Right cardiac atrium (tissue), 5 donors: ENCODE data around the gene SYNJ2. TPM values are rescaled to one million over a fixed set of nuclear protein-coding genes. Genes with fewer than 3 reads are reported as not detected.

Source experiments
- ATAC-seq, 2 donors: fragments of 200-7000 bp; cut with Tn5 transposase; one replicate each; pipeline versions ENCODE4 v1.8.0 to v1.9.1; 2020; ENCODE audit warnings: moderate library complexity in 2 of 2, mild to moderate bottlenecking in 1 of 2
- DNase-seq, 3 donors: peaks; one replicate each; pipeline ENCODE4 v3.0.0-alpha.2; 2020
- H3K27ac ChIP-seq: one replicate; pipeline ENCODE4 v1.5.1; 2013; ENCODE audit warnings: mild to moderate bottlenecking, low read length, control low read depth, moderate library complexity
- H3K27me3 ChIP-seq: one replicate; pipeline ENCODE4 v1.6.1; 2013; ENCODE audit not compliant: control insufficient read depth, insufficient read depth
- H3K4me1 ChIP-seq: one replicate; pipeline ENCODE4 v1.6.1; 2013; ENCODE audit warnings: low read length; ENCODE audit not compliant: control insufficient read depth, insufficient read depth
- H3K4me3 ChIP-seq: one replicate; pipeline ENCODE4 v1.5.1; 2013; ENCODE audit warnings: low read length, control low read depth
- H3K9me3 ChIP-seq: one replicate; pipeline ENCODE4 v1.6.1; 2013; ENCODE audit warnings: low read length; ENCODE audit not compliant: control insufficient read depth
- WGBS: extraction: QIAGEN DNeasy Blood & Tissue Kit; methylation state at CpG from one replicate; pipeline ENCODE4 v1.1.7; 2013; 5-methylcytosine and 5-hydroxymethylcytosine counted together
- intact Hi-C, 4 donors: fragments of 100-400 bp; cut with DNase I; formaldehyde crosslinking; loops; one replicate each; pipeline versions ENCODE4 v1.11.0 to v1.14.0; 2022 to 2023
- polyA plus RNA-seq: library from polyadenylated mRNA; stranded (reverse); fragments of 200-250 nt; gene quantifications from one replicate; pipeline ENCODE4 v1.2.3, GENCODE V29; 2013
- total RNA-seq, 4 donors: library from RNA; stranded (reverse); fragmentation: NEBNext Ultra II Directional; extraction: Animal tissue kit (Norgen Biotek cat#: 25700); gene quantifications; one replicate each; pipeline ENCODE4 v1.2.1, GENCODE V29; 2021
- donor health status: healthy with polysubstance abuse.
- donor health status: DM: no; HTN: yes; CAD: no.
- donor health status: DM: no; HTN: no; CAD: no.
- donor health status: DM: no; HTN: yes; CAD: no; lungs with severe emphysema.
- donor health status: DM: yes; HTN: yes; CAD: no.

The SYNJ2 gene
- total and polyA plus RNA-seq, 5 donors: 9.5 to 26.3 (median 19.6) TPM

DNA sequence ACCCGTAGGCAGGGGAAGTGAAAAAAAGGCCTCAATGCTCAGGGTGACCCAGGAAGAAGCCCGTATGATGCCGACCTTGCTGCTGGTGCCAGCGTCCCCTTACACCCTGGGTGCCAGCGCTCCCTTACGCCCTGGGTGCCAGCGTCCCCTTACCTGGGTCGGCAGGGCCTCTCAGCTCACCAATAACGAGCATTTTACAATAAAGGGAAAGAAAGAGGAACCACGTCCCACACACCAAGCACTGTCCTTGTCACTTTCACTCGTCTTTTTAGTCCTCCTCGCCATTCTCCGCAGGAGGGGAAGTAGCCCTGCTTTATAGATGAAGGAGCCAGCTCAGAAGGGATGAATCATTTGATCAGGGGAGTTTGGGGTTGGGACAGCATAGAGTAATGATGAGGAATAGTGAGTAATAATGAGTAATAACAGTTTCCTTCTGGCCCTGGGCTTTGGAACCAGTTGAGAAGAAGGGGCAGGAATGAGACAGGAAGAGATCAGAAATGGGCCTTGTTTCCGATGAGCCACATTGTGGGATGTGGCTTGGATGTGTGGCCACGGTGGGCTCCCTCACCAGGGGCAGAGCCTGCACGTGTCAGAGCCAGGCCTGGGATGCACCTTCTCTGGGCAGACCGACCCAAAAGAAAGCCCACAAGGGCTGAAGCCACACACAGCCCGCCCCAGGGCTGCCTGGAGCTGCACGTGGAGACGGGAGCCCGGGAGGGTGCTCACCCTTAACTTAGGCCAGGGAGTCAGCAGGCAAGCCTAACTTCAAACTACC is 75.7 kb downstream of the SYNJ2 start:
- H3K27ac ChIP-seq: no peak overlapping the region
- no peaks in the 10 kb centered on the region for H3K9me3 ChIP-seq
- peaks cover 13% of the 10 kb centered on the region for H3K4me1 ChIP-seq
- H3K27me3 ChIP-seq: no peaks in the 10 kb centered on the region
- DNase-seq (no peak), ATAC-seq (no peak)
- 85% methylated on average over 21 of the region's 21 CpGs for WGBS
- H3K4me3 ChIP-seq: no peak overlapping the region
- intact Hi-C loops: no loop called here

DNA sequence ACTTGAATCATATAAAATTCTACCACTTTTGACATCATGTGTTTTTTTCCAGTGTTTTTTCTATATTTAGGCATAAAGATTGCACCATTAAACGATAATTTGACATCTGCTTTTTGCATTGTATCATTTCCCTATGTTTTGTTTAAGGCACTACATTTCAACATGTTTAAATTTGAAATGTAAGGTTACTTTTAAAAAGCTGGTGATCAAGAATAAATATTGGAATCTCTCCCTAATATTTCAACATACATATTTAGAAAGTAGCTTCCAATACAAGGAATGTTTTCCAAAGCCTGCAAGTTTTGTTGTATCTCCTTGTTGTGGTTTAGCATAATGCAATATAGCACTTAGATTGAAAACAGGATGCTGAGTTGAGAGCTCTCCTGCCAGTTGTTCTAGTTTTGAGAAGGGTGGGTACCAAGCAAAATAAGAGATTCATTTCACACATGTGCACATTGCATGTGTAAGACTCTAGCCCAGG is 76.5 kb downstream of the SYNJ2 start:
- Histone ChIP-seq H3K9me3 (no peaks in the 10 kb centered on the region), H3K4me3 (no peak overlapping the region), H3K4me1 (peaks cover 13% of the 10 kb centered on the region), H3K27ac (no peak overlapping the region), H3K27me3 (no peaks in the 10 kb centered on the region)
- DNase-seq (no peak), ATAC-seq (no peak)
- intact Hi-C loops: no loop called here
- 24% methylated on average over 1 of the region's 1 CpG for WGBS

DNA sequence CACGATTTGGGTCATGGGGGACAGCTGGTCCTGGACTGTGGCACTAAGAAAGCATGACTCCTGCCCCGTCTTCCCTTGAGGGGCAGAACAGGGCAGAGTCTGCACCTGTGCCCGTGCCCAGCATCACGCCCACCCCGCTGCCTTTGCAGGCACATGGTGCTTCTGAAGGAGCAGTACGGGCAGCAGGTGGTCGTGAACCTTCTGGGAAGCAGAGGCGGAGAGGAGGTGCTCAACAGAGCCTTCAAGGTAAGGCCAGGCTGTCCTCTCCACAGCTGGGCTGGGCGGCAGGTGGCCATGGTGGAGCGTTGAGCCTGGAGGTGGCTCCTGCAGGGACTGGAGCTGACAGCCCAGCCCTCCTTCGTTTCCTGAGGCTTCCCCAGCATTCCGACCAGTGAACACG is 77.4 kb downstream of the SYNJ2 start:
- H3K27ac ChIP-seq: no peak overlapping the region
- DNase-seq: peak in 1 of 3 donors; percentile 32
- H3K4me3 ChIP-seq: no peak overlapping the region
- no peaks in the 10 kb centered on the region for H3K9me3 ChIP-seq
- intact Hi-C loops: no loop called here
- no peaks in the 10 kb centered on the region for H3K27me3 ChIP-seq
- H3K4me1 ChIP-seq: peaks cover 13% of the 10 kb centered on the region
- WGBS: 94% methylated on average over 13 of the region's 13 CpGs
- ATAC-seq: no peak

DNA sequence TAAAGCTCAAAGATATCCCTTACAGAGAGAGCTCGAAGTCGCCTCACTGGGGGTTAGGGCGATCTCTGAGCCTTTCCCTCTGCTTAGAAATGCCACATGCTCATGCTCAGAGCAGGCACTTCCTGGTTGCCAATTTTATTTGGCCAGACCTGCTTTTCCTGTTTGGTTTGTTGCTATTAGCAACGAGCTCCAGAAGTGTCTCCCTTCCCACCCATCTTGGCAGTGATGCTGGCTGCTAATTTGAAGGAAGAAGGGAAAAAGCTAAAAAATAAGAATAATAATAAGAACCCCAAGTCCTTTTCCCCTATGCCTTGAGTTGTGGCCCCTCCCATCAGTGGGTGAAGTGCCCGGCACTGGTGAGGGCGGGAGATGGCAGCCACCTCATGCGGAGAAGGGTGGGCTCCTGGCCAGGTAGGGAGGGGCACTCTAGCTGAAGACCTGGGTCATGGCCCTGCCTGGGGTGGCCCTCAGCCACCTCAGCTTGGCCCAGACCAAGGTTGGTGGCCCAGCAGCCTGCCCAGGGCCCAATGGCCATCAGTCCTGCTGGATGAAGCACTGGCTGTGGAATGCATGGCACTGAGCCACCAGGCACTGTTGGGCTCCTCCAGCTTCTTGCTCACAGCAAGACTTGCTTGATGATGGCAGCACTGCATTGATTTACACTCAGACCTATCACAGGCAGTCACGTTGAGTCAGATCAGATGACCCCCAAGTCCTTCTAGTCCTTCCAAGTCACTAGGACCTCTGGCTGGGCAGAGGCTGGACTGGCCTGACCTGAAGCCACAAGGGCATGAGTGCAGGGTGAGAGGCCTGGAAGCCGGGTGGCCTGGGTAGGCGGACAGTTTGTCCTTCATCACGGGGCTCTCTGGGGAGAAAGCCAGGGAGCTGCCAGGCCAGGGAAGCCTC is 79.0 kb downstream of the SYNJ2 start:
- Histone ChIP-seq H3K4me1 (peaks cover 13% of the 10 kb centered on the region), H3K27me3 (no peaks in the 10 kb centered on the region), H3K27ac (peak overlapping the region; percentile 79), H3K9me3 (no peaks in the 10 kb centered on the region), H3K4me3 (no peak overlapping the region)
- intact Hi-C loops: loop anchor here in 2 of 4 donors (10.0 kb wide), 1 partner anchor 76 kb away; the partner anchor contains the start of gene SYNJ2 (in 2 of the 2)
- 34% methylated on average over 11 of the region's 11 CpGs for WGBS
- DNase-seq (peak; percentile 92 to 95 (median 94)), ATAC-seq (peak; percentile 88)

DNA sequence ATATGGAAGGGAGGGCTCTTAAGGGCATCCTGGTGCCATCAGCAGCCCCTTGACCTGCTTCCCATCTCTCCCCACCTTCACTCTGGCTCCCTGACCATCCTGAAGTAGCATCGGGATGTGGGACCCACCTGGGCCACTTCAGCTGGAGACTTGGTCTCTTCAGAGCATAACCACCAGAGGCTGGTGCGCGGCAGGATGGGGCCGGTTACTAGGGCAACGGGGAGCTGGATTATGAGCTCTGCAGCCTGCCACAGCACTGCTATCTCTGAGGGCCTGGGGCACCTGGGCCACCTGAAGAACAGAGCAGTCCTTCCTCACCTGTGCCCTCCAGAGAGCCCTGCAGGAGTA is 79.7 kb downstream of the SYNJ2 start:
- ATAC-seq: no peak
- intact Hi-C loops: loop anchor here in 2 of 4 donors (10.0 kb wide), 1 partner anchor 77 kb away; the partner anchor contains the start of gene SYNJ2 (in 2 of the 2)

DNA sequence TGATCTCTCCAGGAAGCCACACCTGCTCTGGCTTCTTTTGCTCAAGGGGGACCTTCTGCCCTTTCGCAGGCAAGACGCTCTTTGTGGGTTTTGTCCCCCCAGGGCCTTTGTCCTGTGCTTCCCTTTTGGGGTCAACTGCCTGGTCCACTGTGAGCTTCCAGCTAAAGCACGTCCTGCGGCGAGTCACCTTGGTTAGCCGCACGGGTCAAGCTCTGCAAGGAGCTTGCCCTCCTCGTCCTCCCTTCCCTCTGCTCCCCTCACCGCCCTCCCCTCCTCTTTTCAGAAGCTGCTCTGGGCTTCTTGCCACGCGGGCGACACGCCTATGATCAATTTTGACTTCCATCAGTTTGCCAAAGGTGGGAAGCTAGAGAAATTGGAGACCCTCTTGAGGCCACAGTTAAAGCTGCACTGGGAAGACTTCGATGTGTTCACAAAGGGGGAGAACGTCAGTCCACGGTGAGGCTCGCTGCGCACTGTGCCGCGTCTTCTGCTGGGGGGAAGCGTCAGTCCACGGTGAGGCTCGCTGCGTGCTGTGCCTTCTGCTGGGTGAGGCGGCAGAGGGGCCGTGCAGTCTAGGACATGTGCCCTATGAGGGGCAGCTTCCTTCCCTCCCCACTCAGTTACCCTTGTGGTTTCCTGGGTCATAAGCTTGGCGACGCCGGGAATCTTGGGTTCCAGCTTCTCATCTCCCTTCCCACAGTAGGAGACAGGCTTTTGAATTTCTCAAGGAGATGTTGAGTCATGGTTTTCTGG is 80.2 kb downstream of the SYNJ2 start:
- Histone ChIP-seq H3K4me3 (no peak overlapping the region), H3K9me3 (no peaks in the 10 kb centered on the region), H3K27ac (no peak overlapping the region), H3K4me1 (peaks cover 13% of the 10 kb centered on the region), H3K27me3 (no peaks in the 10 kb centered on the region)
- DNase-seq (peak in 1 of 3 donors; percentile 51), ATAC-seq (no peak)
- intact Hi-C loops: loop anchor here in 2 of 4 donors (10.0 kb wide), 1 partner anchor 77 kb away; the partner anchor contains the start of gene SYNJ2 (in 2 of the 2)
- WGBS: 96% methylated on average over 29 of the region's 29 CpGs

More for the DNA sequence above, 79.7 kb downstream of the SYNJ2 start:
- WGBS: 85% methylated on average over 5 of the region's 5 CpGs
- Histone ChIP-seq H3K9me3 (no peaks in the 10 kb centered on the region), H3K4me1 (peaks cover 13% of the 10 kb centered on the region), H3K4me3 (no peak overlapping the region), H3K27ac (peak overlapping the region; percentile 56), H3K27me3 (no peaks in the 10 kb centered on the region)
- no peak for DNase-seq

DNA sequence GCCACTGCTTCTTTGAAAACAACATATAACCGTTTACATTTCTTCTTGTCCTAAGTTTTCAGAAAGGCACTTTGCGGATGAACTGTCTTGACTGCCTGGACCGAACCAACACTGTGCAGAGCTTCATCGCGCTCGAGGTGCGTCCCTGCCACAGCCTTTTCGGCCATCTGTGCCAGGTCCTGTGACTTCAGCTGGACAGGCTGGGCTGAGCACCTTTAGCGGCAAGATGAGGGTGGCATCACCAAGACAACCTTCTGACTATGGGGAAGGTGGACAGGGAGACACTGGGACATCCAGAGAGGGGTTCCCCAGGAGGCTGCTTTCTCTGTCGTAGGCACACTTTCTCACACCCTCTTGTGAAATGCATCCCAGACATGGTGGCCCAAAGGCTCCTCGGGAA is 82.1 kb downstream of the SYNJ2 start:
- no peaks in the 10 kb centered on the region for H3K27me3 ChIP-seq
- H3K9me3 ChIP-seq: no peaks in the 10 kb centered on the region
- no peak overlapping the region for H3K27ac ChIP-seq
- peaks cover 13% of the 10 kb centered on the region for H3K4me1 ChIP-seq
- DNase-seq (no peak), ATAC-seq (no peak)
- WGBS: 96% methylated on average over 11 of the region's 11 CpGs
- H3K4me3 ChIP-seq: no peak overlapping the region
- intact Hi-C loops: loop anchor here in 2 of 4 donors (10.0 kb wide), 1 partner anchor 79 kb away; the partner anchor contains the start of gene SYNJ2 (in 2 of the 2)

DNA sequence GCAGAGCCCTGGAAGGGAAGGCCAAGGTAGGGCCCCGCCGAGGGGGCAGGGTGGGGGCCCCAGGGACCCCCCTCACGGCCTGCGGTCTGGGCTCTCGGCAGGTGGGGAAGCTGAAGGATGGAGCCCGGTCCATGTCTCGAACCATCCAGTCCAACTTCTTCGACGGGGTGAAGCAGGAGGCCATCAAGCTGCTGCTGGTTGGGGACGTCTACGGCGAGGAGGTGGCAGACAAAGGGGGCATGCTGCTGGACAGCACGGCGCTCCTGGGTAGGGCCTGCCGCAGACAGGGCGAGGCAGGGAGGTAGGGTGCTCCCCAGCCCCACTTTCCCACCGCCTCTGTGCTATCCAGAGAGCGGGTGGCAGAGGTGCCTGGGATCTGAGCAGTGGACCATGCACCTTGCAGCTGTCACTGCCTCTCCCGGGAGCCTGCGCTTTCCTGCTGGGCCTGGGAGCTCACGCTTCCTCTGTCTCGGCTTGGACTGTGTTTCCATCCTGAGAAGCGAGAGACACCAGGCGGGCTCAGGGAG is 83.1 kb downstream of the SYNJ2 start:
- no peaks in the 10 kb centered on the region for H3K27me3 ChIP-seq
- 92% methylated on average over 24 of the region's 24 CpGs for WGBS
- DNase-seq (peak in 1 of 3 donors; percentile 55), ATAC-seq (no peak)
- H3K4me3 ChIP-seq: no peak overlapping the region
- H3K4me1 ChIP-seq: peaks cover 11% of the 10 kb centered on the region
- intact Hi-C loops: loop anchor here in 3 of 4 donors (5.0 to 10.0 kb wide), 2 partner anchors 80 to 82 kb away; partner anchors contain the start of gene SYNJ2 (in 3 of the 3)
- no peaks in the 10 kb centered on the region for H3K9me3 ChIP-seq
- no peak overlapping the region for H3K27ac ChIP-seq

DNA sequence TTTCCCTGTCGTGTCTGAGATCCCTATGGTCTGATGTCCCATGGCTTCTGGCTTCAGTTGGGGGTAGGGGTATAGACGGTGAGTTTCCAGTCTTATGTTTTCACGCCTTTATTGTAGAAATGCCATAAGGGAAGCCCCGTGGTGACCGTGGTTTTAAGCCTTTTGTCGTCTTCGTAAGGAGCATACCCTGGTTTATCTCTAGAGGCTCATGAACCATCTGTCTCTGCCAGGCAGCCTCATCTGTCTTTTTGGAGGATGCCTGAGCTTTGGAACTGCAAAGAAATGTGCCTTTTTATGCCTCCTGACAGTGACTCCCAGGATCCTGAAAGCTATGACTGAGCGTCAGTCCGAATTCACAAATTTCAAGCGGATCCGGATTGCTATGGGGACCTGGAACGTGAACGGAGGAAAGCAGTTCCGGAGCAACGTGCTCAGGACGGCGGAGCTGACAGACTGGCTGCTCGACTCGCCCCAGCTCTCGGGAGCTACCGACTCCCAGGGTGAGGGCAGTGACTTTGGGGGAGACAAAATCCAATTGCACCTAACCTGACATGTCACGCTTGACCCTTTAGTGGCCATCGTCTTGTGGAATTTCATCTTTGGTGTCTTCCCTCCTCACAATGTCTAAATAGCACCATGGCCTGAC is 84.6 kb downstream of the SYNJ2 start:
- ATAC-seq (no peak), DNase-seq (no peak)
- 93% methylated on average over 23 of the region's 23 CpGs for WGBS
- no peak overlapping the region for H3K27ac ChIP-seq
- no peak overlapping the region for H3K4me3 ChIP-seq
- no peaks in the 10 kb centered on the region for H3K27me3 ChIP-seq
- peaks cover 1% of the 10 kb centered on the region for H3K4me1 ChIP-seq
- H3K9me3 ChIP-seq: no peaks in the 10 kb centered on the region
- intact Hi-C loops: loop anchor here in 3 of 4 donors (5.0 to 10.0 kb wide), 2 partner anchors 81 to 84 kb away; partner anchors contain the start of gene SYNJ2 (in 3 of the 3)
